Activated T-helper 2 cell treated with anti-CD3 and anti-CD28 coated beads, Interferon-gamma antibody, Interleukin-2, Interleukin-4, amounts not matched to agents 10 μg/mL and 5 μg/mL and 100 μg/mL, durations not matched to agents 14 hours and 24 hours and 36 hours (primary cell): ENCODE data around the gene GJC1. TPM values are rescaled to one million over a fixed set of nuclear protein-coding genes. Genes with fewer than 3 reads are reported as not detected.

Experiments
- DNase-seq: peaks from one replicate; pipeline ENCODE4 v3.0.0; 2021; ENCODE audit warnings: low spot score
- H3K27ac Mint-ChIP-seq: one replicate; pipeline ENCODE4 v1.8.0; 2021; ENCODE audit warnings: mixed read lengths
- H3K27me3 Mint-ChIP-seq: one replicate; pipeline ENCODE4 v1.8.0; 2021; ENCODE audit warnings: low read depth, mixed read lengths
- H3K36me3 Mint-ChIP-seq: one replicate; pipeline ENCODE4 v1.8.0; 2021; ENCODE audit warnings: low read depth, mixed read lengths
- H3K4me1 Mint-ChIP-seq: one replicate; pipeline ENCODE4 v1.8.0; 2021; ENCODE audit warnings: low read depth, mixed read lengths
- H3K4me3 Mint-ChIP-seq: one replicate; pipeline ENCODE4 v1.8.0; 2021; ENCODE audit warnings: low read depth, mild to moderate bottlenecking, moderate library complexity, mixed read lengths
- H3K9me3 Mint-ChIP-seq: one replicate; pipeline ENCODE4 v1.8.0; 2021; ENCODE audit warnings: mixed read lengths
- intact Hi-C: fragments of 100-400 bp; cut with micrococcal nuclease; formaldehyde crosslinking; loops from one replicate; pipeline ENCODE4 v1.15.1; 2023
- total RNA-seq: library from RNA; stranded (reverse); gene quantifications from 2 replicates; pipeline ENCODE4 v1.2.3, GENCODE V29; 2022

Gene GJC1
- total RNA-seq, 1 donor from 2014 or later: 9.4 TPM

DNA sequence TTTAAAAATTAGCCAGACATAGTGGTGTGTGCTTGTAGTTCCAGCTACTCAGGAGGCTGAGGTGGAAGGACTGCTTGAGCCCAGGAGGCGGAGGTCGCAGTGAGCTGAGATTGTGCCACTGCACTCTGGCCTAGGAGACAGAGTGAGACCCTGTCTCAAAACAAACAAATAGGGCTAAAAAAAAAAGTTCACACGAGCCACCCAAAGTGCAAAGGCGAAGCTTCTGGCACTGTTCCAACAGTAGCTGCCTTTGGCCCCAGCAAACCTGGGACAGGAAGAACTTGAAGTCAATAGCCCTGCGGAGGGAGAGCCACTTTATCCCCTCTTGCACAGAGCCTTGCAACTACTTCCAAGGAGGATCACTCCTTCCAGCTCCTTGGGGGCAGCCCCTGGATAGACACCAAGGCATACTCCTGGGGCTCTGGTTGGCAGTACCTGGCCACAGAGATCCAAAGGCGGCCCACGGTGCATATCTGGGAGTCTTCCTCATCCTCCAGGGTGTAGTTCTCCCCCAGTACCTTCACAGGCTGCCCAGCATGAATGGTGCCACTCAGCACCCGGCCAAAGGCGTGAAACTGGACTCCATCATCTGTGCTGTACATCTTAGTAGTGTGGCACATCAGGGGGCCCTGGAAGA lies 32.3 kb upstream of the GJC1 start:
- Mint-ChIP-seq H3K36me3 (peaks cover 72% of the 10 kb centered on the region), H3K27me3 (no peaks in the 10 kb centered on the region), H3K4me1 (no peaks in the 10 kb centered on the region), H3K27ac (no peak overlapping the region), H3K9me3 (no peaks in the 10 kb centered on the region), H3K4me3 (no peak overlapping the region)
- no peak for DNase-seq
- intact Hi-C loops: no loop called here

DNA sequence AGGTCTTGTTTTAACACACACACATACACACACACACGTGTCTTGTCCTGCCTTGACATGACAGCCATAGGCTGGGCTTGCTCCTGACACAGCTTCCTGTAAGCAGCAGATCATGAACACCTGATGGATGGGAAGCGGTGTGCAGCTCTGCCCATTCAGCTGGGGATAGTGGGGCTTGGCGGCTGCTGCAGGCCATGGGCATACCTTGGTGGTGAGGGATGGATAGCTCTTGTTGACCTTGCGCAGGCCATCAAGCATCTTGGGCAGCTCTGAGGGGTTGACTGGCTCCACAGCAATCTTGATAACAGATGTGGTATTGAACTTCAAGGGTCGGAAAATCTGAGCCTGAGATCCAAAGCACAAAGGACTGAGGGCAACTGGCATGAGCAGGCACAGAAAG lies 29.6 kb upstream of the GJC1 start:
- Mint-ChIP-seq H3K4me3 (no peak overlapping the region), H3K9me3 (no peaks in the 10 kb centered on the region), H3K27me3 (no peaks in the 10 kb centered on the region), H3K27ac (no peak overlapping the region), H3K4me1 (no peaks in the 10 kb centered on the region), H3K36me3 (peaks cover 74% of the 10 kb centered on the region)
- intact Hi-C loops: no loop called here
- no peak for DNase-seq

GRCh38 chr17:44854192-44854591 lies 24.1 kb upstream of the GJC1 start:
- intact Hi-C loops: no loop called here
- Mint-ChIP-seq H3K27ac (no peak overlapping the region), H3K4me1 (no peaks in the 10 kb centered on the region), H3K27me3 (no peaks in the 10 kb centered on the region), H3K4me3 (no peak overlapping the region), H3K9me3 (no peaks in the 10 kb centered on the region), H3K36me3 (peaks cover 77% of the 10 kb centered on the region)
- no peak for DNase-seq

DNA sequence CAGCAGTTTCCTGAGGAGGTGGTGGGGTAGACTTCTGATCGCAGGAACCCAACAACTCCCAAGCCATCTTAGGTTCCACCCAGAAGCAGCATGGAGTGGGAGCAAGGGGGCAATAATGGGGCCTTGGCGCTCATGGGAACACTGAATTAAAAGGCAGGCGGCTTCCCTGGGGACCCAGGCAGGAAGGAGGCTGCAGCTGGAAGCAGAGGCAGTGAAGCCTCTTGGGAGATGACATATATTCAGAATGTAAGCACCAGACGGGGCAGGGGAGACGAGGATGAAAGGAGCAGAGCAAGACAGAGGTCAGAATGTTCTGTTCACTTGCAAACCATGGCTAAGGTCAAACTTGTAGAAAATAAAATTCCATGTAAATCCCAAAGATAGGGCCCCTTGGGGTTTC lies 20.5 kb upstream of the GJC1 start:
- Mint-ChIP-seq H3K9me3 (no peaks in the 10 kb centered on the region), H3K27me3 (no peaks in the 10 kb centered on the region), H3K4me3 (no peak overlapping the region), H3K27ac (no peak overlapping the region), H3K36me3 (peaks cover 50% of the 10 kb centered on the region), H3K4me1 (no peaks in the 10 kb centered on the region)
- DNase-seq: no peak
- intact Hi-C loops: no loop called here

GRCh38 chr17:44850025-44850424 lies 19.9 kb upstream of the GJC1 start:
- H3K27me3 Mint-ChIP-seq: no peaks in the 10 kb centered on the region
- intact Hi-C loops: no loop called here
- no peaks in the 10 kb centered on the region for H3K9me3 Mint-ChIP-seq
- H3K36me3 Mint-ChIP-seq: peaks cover 46% of the 10 kb centered on the region
- H3K27ac Mint-ChIP-seq: no peak overlapping the region
- no peaks in the 10 kb centered on the region for H3K4me1 Mint-ChIP-seq
- no peak overlapping the region for H3K4me3 Mint-ChIP-seq
- DNase-seq: no peak

DNA sequence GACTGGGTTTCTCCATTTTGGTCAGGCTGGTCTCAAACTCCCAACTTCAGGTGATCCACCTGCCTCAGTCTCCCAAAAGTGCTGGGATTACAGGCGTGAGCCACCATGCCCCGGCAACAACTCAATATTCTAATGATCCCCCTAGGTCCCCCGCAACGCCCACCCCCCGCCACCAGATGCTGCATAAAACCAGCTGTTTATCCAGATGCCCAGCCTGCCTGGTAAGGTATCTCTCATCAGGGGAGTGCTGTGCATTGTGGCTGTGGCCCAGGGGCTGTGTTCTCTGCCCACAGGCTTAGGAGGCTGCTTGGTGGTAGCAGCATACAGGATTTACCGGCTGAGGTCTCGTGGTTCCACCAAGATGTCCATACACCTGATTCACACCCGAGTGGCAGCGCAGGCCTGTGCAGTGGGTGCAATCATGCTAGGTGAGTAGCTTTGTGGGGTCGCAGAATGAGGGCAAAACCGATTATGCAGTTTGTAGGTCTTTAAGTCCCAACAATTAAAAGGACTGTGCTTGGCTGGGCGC lies 18.9 kb upstream of the GJC1 start:
- H3K4me3 Mint-ChIP-seq: no peak overlapping the region

DNA sequence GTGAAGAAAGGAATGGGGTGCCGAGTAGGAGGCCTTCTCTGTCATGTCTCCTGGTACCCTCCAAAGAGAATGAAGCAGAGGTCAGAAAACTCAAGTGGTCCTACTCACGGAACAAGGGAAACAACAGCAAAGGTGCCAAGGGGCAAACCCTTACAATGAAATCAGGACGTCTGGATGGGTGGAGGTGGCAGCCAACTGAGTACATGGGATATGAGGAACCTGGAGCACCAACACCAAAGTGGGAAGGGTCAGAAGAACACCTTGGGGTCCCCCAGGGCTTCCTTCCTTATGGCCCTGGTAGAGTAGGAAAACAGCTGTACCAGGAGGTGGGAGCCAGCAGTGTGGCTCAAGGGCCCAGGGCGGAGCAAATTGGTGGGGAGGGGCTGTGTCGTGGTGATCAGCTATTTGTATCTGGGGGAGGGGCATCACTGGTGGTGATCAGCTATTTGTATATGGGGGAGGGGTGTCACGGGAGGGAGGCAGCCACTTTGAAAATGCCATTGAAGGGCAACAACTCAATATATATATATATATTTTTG lies 18.2 kb upstream of the GJC1 start:
- intact Hi-C loops: no loop called here
- Mint-ChIP-seq H3K27me3 (no peaks in the 10 kb centered on the region), H3K27ac (no peak overlapping the region), H3K36me3 (peaks cover 29% of the 10 kb centered on the region), H3K9me3 (no peaks in the 10 kb centered on the region), H3K4me1 (no peaks in the 10 kb centered on the region), H3K4me3 (no peak overlapping the region)
- DNase-seq: no peak

More for the DNA sequence above, 18.9 kb upstream of the GJC1 start:
- no peaks in the 10 kb centered on the region for H3K27me3 Mint-ChIP-seq
- DNase-seq: no peak
- peaks cover 36% of the 10 kb centered on the region for H3K36me3 Mint-ChIP-seq
- H3K27ac Mint-ChIP-seq: no peak overlapping the region
- H3K9me3 Mint-ChIP-seq: no peaks in the 10 kb centered on the region
- H3K4me1 Mint-ChIP-seq: no peaks in the 10 kb centered on the region
- intact Hi-C loops: no loop called here

DNA sequence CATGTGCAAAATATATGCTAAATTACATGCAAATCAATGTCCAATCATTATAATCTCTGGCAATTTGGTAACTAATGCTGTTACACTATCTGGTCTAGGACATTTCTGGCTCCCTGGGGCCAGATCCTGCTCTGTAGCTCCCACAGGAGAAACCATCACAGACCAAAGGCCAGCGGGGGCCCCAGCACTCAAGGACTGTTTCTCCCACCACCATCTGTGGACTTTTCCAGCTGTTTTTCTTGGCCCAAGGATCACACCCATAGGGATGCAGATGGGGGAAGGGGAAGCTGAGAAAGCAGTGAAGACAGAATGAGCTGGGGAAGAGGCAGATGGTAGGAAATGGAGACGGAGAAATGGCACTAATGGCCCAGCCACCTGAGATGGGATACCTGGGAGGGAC lies 17.5 kb upstream of the GJC1 start, which contains the start of gene HIGD1B:
Gene HIGD1B (plus strand): TSS at position 298 of the 400 bp plus-strand sequence. CDS start 270 bp downstream, outside the sequence.
- no peak within 1 kb of the TSS for H3K27ac Mint-ChIP-seq
- H3K36me3 Mint-ChIP-seq: peaks cover 23% of the 10 kb centered on the region
- intact Hi-C loops: no loop called here
- H3K4me3 Mint-ChIP-seq: no peak within 1 kb of the TSS
- no peaks in the 10 kb centered on the region for H3K27me3 Mint-ChIP-seq
- H3K4me1 Mint-ChIP-seq: no peaks in the 10 kb centered on the region
- DNase-seq: no peak
- H3K9me3 Mint-ChIP-seq: no peaks in the 10 kb centered on the region

DNA sequence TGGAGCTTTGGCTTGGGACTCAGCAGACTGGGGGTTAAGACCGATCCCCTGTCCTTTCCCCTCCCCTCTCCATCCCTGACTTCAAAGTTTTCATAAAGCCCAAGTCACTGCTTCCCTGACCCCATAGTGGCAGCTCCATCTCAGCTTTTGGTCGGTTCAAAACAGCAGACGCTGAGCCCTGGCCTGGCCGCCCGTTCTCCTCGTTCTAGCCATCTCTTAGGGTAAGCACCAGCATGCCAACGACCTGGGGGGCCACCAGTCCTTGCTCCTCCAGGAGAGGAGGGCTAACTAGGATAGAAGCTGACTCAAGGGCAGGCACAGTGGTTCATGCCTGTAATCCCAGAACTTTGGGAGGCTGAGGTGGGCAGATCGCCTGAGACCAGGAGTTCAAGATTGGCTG lies 16.1 kb upstream of the GJC1 start:
- intact Hi-C loops: no loop called here
- Mint-ChIP-seq H3K27ac (no peak overlapping the region), H3K4me1 (no peaks in the 10 kb centered on the region), H3K27me3 (no peaks in the 10 kb centered on the region), H3K36me3 (peaks cover 14% of the 10 kb centered on the region), H3K4me3 (no peak overlapping the region), H3K9me3 (no peaks in the 10 kb centered on the region)
- DNase-seq: no peak

DNA sequence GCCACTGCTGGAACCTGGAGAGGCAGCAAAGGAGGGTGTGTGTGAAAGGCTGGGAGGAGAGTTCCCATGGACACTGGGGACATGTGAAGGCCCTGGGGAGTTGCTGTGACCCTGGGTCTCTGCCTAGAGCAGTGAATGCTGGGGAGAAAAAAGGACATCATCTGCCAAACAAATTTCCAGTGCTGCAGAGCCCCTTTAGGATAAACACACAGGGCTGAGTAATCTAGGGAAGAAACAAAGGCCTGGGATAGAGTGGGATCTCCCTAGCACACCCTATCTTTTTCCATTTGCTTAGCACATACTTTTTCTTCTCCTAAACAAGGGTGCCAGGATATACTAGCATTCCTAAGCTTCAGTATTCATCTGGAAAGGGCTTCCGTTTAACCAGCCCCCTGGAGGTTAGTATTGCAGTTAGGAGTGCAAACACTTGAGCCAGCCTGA lies 14.3 kb upstream of the GJC1 start:
- DNase-seq: no peak
- peaks cover 7% of the 10 kb centered on the region for H3K4me1 Mint-ChIP-seq
- H3K27me3 Mint-ChIP-seq: no peaks in the 10 kb centered on the region
- H3K4me3 Mint-ChIP-seq: no peak overlapping the region
- H3K9me3 Mint-ChIP-seq: no peaks in the 10 kb centered on the region
- H3K36me3 Mint-ChIP-seq: no peaks in the 10 kb centered on the region
- intact Hi-C loops: no loop called here
- no peak overlapping the region for H3K27ac Mint-ChIP-seq

- H3K9me3 Mint-ChIP-seq: no peaks in the 10 kb centered on the region
- H3K4me3 Mint-ChIP-seq: no peak overlapping the region
- no peak for DNase-seq
- H3K27ac Mint-ChIP-seq: no peak overlapping the region
- intact Hi-C loops: no loop called here
- H3K36me3 Mint-ChIP-seq: no peaks in the 10 kb centered on the region
- H3K4me1 Mint-ChIP-seq: peaks cover 7% of the 10 kb centered on the region
- no peaks in the 10 kb centered on the region for H3K27me3 Mint-ChIP-seq
Observed at GRCh38 chr17:44842748-44843147, 12.7 kb upstream of the GJC1 start.

GRCh38 chr17:44840936-44841335 lies 10.8 kb upstream of the GJC1 start:
- H3K9me3 Mint-ChIP-seq: no peaks in the 10 kb centered on the region
- no peaks in the 10 kb centered on the region for H3K36me3 Mint-ChIP-seq
- H3K27ac Mint-ChIP-seq: peak overlapping the region; percentile 42
- peaks cover 7% of the 10 kb centered on the region for H3K4me1 Mint-ChIP-seq
- H3K27me3 Mint-ChIP-seq: no peaks in the 10 kb centered on the region
- H3K4me3 Mint-ChIP-seq: no peak overlapping the region
- no peak for DNase-seq
- intact Hi-C loops: no loop called here

DNA sequence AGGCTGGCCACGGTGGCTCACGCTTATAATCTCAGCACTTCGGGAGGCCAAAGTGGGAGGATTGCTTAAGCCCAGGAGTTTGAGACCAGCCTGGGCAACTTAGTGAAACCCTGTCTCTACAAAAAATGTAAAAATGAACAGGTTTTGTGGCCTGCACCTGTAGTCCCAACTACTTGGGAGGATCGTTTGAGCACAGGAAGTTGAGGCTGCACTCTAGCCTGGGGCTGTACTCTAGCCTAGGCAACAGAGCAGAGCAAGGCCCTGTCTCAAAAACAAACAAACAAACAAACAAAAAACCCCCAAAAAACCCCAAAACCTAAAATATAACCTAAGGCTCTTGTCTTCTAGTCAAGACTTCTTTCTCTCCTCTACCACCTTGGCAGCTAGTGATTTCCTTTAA lies 10.2 kb upstream of the GJC1 start:
- Mint-ChIP-seq H3K36me3 (no peaks in the 10 kb centered on the region), H3K9me3 (no peaks in the 10 kb centered on the region), H3K4me1 (peaks cover 7% of the 10 kb centered on the region), H3K27me3 (no peaks in the 10 kb centered on the region), H3K4me3 (no peak overlapping the region), H3K27ac (no peak overlapping the region)
- DNase-seq: no peak
- intact Hi-C loops: no loop called here
